ENCODE data around the gene PRRG2.

The PRRG2 gene

DNA sequence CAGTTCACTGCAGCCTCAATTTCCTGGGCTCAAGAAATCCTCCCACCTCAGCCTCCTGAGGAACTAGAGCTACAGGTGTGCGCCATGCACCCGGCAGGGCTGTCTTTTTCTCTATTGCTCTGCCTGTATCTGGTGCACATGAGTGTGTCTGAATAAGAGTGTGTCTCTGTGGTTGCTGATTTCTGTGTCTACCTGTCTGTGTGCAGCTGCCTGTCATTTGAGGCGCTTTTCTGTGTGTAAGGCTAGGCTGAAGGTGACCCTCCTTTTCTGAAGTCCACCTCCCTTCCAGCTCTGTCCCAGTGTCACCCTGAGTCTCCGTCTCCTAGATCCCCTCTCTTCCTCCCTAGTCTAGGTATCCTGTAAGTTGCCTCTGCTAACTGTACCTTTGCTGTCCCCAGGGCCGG is 8.4 kb downstream of the PRRG2 start:
- DNase-seq, result no peak

DNA sequence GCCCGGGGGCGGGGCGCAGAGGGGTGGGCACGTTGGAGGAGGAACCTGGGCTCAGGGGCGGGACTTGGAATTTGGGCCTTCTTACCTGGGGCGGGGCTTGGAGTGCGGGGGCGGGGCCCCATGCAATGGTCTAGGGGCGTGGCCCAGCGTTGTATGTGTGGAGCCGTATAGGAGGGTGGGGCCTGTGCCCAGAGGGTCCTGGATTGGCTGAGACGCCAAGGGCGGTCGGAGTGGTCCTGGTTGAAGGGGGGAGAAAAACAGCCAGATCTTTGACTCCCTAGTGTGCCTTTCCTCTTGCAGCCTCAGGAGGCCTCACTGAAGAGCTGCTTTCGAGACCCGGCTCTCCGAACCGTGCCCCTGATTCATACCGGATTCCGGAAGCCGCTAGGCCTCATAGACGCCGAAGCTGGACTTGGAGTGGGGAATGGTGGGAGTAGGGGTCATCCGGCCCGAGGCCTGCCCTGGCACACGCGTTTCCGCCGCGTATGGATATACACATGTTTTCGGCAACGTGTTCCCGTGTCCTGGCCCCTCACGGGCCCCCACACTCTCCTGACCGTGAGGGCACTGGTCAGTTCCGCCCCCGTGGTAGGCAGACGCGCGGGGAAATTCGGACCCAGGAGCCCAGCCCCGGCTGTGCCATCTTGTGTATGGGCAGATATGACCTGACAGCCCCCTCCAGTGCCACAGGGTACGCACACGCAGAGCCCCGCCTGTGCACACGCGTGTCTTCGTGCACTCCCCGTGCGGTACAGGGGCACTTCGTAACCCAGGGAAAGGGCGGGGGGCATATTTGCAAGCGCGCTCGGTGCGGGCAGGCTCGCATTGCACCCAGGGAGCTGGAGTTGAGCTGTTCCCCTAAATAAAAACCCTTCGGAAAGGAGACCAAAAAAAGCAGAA is 9.2 kb downstream of the PRRG2 start:
- peak; percentile 91 to 97 for DNase-seq

DNA sequence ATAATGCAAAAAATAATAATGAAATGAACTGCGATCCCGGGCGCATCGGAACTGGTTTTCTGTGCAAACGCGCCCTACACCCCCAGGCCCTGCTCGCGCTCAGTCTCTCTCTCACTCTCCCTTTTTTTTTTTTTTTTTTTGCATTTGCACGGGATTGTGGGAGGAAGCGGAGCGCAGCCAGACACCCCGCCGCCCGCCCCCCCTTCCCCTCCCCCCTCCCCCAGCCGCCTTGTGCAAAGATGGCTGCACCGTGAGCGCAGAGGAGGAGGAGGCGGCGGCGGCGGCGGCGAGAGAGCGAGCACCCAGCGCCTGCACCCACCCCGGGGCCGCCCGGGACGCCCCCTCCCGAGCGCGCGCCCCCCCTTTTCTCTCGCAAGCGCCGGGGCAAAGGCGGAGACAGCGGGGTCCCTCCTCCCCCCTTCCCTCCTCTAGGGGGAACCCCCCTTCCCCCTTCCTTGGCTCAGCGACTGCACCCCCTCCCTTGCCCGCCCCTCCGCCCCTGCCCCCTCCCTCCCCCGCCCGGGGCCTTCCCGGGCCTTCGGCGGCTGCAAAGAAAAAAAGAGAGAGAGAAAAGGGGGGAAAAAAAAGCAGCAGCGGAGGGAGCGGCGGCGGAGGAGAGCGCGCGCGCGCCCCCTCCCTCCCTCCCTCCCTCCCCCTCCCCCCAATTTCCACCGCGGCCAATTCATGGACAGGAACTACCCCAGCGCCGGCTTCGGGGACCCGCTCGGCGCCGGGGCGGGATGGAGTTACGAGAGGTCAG is 10.0 kb downstream of the PRRG2 start, which contains the start of gene PRR12:
TSS of gene PRR12 (plus strand) at position 212 of the 760 bp plus-strand sequence. CDS start at position 685, 473 bp downstream.
- peak; percentile 35 to 46 for DNase-seq

DNA sequence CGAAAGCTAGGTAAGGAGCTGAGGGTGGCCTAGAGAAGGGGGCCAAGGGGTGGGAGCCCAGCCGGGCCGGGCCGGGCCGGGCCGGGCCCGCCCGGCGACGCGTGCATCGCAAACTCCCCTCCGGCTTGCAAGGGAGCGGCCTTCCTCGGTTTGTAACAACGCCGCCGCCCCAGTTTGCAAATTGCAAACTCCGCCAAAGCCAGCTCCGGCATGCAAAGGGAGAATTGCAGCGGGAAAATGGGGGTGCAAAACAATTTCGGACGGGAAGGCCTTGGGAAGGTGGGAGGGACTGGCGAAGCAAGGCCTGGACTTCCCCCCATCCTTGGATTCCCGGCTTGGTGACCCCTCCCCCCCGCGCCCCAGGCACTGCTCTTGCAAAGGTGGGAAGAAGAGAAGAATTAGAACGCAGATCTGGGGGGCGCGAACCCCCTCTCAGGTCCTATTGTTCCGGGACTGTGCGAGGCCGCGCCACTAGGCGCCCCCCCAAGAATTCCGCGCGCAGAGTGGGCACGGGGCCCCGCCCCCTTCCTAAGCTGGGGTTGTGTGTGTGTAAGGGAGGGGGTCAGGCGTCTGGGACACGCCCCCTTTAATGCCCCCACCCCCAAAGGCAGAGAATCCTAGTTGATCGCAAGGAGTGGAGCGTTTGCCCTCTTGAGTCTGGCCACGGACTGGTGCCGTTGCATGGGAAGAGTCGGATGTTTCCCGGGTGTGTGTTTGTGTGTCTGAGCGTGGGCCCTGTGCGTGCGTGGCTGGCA is 10.8 kb downstream of the PRRG2 start:
- peak; percentile 9 to 22 for DNase-seq

DNA sequence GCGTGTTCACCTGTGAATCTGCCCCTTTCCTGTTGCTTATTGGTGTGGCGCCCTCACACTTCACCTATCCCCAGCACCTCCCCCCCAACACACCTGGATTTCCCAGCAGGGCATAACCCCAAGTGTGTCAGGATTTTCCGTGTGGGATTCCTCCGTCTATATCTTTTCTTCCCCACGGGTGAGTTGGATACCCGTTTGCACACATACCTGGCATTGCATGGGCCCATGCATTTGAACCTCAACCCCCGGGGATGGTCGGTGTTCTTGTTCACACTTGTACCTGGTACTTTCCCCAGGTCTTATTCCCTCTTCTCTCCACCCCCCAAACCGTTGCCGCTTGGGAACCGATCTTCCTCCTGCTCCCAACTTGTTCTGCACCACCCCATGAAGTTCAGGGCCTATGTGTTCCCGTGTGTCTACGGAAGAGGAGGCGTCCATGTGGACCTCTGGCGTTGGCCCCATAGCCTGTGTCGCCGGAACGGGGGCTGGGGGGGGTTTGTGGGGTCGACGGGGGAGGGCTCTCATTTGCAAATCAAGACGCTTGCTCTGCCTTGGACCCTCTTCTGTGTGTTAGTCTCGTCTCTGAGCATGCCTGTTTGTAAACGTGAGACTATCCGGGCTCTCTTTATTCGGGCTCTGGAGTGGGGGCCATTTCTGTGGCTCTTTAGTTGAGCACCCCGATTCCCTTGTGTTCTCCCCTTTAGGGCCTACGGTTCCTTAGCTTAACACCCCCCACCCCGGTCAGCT is 11.5 kb downstream of the PRRG2 start:
- DNase-seq, result no peak

DNA sequence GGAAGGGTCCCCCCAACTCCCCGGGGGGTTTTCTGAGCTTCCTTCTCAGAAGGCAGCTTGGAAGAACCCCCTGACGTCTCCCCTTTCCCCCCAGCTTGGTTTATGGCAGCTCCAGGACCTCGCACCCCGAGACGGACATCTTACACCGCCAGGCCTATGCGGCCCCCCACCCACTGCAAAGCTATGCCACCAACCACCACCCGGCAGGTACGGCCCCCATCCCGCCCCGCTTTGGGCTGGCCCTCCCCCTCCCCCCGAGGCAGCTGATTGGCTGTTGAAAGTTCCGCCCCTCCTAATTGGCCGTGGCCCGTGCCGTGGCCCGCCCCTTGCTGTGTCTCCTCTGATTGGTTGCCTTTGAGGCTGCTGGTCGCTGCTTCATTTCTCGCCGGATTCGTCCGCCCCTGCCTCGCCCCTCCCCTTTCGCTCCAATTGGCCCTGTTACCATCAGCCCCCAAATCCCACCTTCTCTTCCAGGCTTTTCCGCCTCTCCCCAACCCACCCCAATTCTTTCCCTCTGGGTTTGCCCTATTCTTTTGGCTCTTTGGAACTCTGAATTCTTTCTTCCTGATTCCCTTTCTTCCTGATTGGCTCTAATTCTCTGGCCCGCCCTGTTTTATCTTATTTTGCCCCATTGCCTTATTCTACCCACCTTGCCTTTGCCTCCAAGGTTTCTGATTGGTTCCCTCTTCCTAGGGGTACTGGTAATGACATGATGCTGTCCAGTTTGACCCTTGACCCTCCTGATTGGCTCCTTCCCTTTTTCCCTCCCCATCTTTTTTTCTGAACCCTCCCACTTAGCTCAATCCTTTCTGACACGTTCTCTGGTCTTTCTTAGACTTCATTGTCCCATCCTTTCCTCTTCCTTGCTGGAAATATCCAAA is 12.4 kb downstream of the PRRG2 start:
- peak; percentile 85 to 88 for DNase-seq

DNA sequence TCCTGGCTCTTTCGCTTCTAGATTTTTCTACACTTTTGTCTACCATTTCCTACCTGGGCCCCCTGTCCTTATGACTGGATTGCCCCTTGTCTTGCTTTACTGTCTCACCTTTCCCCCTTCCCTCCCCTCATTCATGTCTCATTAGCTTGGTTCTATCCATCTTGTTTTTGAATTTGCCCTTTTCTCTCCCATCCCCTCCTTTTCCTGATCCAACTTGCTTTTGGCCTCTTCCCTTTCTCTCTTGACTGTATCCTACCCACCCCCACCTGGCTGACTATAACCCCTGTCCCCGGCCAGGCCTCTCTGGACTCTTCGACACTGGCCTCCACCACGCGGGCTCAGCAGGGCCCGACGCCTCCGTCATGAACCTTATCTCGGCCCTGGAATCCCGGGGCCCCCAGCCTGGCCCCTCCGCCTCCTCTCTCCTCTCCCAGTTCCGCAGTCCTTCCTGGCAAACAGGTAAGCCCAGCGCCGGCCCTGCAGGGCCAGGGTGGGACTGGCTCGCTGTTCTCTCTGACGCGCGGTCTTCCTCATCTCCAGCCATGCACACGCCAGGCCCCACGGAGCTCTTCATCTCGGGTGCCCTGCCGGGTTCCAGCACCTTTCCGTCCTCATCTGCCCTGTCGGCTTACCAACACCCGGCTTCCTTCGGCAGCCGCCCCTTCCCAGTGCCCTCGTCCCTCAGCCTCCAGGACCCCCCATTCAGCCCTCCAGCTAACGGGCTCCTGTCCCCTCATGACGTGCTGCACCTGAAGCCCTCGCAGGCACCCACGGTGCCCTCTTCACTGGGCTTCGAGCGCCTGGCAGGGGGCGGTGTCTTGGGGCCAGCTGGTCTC is 13.3 kb downstream of the PRRG2 start:
- no peak for DNase-seq

DNA sequence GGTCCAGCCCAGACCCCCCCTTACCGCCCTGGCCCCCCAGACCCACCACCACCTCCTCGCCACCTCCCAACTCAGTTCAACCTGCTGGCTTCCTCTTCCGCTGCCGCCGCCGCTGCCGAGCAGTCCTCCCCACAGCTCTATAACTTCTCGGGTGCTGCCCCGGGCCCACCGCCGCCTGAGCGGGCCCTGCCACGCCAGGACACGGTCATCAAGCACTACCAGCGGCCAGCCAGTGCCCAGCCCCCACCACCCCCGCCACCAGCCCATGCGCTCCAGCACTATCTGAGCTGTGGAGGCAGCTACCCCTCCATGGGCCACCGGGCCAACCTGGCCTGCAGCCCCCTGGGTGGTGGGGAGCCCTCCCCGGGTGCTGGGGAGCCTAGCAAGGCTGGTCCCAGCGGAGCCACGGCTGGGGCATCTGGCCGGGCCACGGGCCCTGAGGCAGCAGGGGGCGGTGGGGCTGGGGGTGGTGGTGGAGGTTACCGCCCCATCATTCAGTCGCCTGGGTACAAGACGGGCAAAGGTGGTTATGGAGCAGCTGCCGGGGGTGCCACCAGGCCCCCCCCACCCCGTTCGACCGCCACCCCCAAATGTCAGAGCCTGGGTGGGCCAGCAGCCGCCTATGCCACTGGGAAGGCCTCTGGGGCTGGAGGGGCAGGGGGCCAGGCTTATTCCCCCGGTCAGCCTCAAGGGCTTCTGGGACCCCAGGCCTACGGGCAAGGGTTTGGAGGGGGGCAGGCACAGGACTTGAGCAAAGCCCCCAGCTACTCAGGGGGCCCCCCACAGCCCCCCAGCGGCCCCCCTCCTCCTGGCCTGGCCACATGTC is 14.1 kb downstream of the PRRG2 start:
- DNase-seq, result no peak

DNA sequence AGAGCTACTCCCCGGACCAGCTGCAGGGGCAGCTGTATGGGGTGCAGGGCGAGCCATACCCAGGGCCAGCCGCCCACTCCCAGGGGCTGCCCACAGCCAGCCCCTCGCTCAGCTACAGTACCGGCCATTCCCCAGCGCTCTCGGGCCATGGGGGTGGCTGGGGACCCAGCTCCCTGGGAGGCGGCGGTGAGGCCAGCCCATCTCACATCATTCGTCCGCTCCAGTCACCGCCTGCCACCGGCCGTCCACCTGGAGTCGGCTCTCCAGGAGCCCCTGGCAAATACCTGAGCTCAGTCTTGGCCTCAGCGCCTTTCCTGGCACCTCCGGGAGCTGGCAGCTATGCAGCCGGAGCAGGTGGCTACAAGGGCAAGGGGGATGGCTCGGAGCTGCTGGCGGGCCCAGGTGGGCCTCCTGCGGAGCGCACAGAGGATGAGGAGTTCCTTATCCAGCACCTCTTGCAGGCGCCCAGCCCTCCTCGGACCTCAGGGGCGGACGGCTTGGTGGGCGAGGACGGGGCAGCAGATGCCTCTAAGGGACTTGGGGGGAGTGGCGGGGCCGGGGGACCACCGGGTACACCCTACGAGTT is 14.8 kb downstream of the PRRG2 start:
- no peak for DNase-seq

DNA sequence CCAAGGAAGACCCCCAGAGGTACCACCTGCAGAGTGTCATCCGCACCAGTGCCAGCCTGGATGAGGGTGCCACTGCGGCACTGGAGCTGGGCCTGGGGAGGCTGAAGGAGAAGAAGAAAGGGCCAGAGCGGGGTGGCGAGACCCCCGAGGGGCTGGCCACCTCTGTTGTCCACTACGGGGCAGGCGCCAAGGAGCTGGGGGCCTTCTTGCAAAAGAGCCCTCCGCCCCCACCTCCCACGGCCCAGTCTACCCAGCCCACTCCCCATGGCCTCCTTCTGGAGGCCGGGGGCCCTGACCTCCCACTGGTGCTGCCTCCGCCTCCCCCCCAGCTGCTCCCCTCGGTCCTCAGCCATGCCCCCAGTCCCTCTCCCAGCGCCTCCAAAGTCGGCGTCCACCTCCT is 15.3 kb downstream of the PRRG2 start:
- no peak for DNase-seq

DNA sequence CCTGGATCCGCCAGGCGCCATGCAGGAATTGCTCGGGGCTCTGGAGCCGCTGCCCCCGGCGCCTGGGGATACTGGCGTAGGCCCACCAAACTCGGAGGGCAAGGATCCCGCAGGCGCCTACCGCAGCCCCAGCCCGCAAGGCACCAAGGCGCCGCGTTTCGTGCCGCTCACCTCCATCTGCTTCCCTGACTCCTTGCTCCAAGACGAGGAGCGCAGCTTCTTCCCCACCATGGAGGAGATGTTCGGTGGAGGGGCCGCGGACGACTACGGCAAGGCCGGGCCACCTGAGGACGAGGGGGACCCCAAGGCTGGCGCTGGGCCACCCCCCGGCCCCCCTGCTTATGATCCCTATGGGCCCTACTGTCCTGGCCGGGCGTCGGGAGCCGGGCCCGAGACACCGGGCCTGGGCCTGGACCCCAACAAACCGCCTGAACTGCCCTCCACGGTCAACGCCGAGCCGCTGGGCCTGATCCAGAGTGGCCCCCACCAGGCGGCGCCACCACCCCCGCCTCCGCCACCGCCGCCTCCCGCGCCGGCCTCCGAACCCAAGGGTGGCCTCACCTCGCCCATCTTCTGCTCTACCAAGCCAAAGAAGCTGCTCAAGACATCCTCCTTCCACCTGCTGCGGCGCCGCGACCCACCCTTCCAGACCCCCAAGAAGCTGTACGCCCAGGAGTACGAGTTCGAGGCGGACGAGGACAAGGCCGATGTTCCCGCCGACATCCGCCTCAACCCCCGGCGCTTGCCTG is 16.0 kb downstream of the PRRG2 start:
- no peak for DNase-seq

DNA sequence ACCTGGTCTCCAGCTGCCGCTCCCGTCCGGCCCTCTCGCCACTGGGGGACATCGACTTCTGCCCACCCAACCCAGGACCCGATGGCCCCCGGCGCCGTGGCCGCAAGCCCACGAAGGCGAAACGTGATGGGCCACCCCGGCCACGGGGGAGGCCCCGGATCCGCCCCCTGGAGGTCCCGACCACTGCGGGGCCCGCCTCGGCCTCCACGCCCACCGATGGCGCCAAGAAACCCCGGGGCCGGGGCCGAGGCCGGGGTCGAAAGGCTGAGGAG is 16.5 kb downstream of the PRRG2 start:
- DNase-seq, result no peak

DNA sequence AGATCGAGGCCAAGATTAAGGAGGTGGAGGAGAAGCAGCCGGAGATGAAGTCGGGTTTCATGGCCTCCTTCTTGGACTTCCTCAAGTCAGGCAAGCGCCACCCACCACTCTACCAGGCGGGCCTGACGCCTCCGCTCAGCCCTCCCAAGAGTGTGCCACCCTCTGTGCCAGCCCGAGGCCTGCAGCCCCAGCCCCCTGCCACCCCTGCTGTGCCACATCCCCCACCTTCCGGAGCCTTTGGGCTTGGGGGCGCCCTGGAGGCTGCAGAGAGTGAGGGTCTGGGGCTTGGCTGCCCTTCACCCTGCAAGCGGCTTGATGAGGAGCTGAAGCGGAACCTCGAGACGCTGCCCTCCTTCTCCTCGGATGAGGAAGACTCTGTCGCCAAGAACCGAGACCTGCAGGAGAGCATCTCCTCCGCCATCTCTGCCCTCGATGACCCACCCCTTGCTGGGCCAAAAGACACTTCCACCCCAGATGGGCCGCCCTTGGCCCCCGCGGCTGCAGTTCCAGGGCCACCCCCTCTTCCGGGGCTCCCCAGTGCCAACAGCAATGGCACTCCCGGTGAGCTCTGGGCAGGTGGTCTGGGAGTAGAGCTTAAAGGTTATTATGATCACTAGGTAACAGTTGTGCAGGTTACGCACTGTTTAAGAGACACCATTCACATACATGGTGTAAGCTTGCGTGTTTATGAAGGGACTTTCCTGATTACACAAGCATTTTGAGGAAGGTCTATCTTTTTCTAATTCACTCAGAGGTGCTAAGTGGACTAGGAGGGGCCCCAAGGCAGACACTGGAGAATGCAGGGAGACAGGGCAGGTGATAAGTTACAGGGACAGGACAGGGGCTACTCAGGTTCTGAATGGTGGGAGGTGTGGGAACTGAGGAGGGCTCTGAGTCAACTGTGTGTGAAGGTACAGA is 18.5 kb downstream of the PRRG2 start:
- peak; percentile 36 to 69 for DNase-seq

DNA sequence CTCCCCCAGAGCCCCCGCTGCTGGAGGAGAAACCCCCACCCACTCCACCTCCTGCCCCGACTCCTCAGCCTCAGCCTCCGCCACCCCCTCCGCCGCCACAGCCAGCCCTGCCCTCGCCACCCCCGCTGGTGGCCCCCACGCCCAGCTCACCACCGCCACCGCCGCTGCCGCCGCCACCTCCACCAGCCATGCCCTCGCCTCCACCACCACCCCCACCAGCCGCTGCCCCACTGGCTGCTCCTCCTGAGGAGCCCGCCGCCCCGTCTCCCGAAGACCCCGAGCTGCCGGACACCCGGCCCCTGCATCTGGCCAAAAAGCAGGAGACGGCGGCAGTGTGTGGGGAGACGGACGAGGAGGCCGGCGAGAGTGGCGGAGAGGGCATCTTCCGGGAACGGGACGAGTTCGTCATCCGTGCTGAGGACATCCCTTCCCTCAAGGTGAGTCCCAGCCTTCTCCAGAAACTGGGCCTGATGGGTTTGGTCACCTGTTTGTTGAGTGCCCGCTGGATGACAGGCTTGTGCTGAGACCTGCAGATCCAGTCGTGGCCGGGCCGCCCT is 20.4 kb downstream of the PRRG2 start:
- DNase-seq, result no peak

DNA sequence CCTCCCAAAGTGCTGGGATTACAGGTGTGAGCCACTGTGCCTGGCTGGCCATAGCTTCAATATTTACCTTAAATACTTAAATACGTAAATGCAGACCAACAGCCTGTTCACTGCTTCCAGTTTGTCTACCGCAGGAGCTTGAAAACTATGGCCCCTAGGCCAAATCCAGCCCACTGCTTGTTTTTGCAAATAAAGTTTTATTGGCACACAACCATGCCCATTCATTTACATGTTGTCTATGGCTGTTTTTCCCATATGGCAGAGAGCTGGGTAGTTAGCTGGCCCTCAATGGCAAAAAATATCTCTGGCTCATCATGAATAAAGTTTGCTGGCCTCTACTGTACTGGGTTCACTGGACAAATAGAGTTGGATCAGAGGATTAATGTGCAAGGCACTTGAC is 21.7 kb downstream of the PRRG2 start:
- no peak for DNase-seq

DNA sequence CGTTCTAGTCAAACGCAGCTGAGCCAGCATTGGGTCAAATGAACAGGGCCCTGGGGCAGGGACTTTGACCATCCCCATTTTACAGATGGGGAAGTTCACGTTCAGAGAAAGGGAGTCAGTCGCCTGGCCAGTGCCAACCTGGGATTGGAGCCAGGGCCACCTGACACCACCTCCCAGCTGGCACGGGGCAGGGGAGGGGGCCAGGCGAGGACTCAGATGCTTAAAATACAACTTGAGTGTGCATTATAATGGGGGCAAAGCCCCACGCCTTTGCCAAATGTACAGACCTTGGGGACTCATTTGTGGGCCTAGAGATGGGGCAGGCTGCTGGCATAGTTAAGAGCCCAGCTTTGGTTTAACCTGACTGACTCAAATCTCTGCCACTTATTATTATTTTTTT is 24.5 kb downstream of the PRRG2 start:
- DNase-seq, result no peak

DNA sequence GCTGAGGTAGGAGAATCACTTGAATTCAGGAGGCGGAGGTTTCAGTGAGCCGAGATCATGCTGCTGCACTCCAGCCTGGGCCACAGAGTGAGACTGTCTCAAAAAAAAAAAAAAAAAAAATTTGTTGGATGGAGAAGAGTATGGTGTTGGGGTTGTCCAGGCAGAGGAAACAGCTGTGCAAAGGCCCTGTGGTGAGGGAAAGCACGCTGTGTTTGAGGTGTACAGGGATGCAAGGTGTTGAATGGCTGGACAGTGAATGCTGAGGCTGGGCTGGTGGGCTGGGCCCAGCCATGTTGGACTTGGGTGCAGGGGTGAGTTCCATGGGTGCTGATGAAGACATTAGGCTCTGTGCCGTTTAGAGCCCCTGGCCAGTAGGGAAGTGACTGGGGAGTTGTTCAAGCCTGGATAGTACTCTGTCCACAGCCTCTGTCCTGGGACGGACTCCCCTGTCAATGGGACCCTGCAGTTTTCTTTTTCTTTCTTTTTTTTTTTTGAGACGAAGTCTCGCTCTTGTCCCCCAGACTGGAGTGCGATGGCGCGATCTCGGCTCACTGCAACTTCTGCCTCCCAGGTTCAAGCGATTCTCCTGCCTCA is 28.5 kb downstream of the PRRG2 start:
- DNase-seq, result no peak

Measured in inflammatory macrophage treated with lipopolysaccharide for 1 hour (primary cell).